GM12892 (cell line): ENCODE results near the gene WNK4.

Source experiments
- DNase-seq: peaks from one replicate; pipeline ENCODE4 v3.0.0; 2011; ENCODE audit not compliant: insufficient read length
- FAIRE-seq: peaks from 2 replicates; lab custom pipeline; 2011; peaks lifted over from hg19 to GRCh38; lab: Jason Lieb, UNC
- POLR2A ChIP-seq: IDR thresholded peaks from 2 replicates; pipeline ENCODE4 v1.6.1; 2011; ENCODE audit warnings: low read depth, low read length, control low read depth
- POLR2AphosphoS5 ChIP-seq: IDR thresholded peaks from 2 replicates; pipeline ENCODE4 v1.6.1; 2011; ENCODE audit warnings: low read depth, low read length, control low read depth
- TAF1 ChIP-seq: IDR thresholded peaks from 2 replicates; pipeline ENCODE4 v1.6.1; 2011; ENCODE audit warnings: low read depth, mild to moderate bottlenecking, control low read depth, low read length, borderline replicate concordance

WNK4 gene

GRCh38 chr17:42774066-42774745 lies 6.2 kb upstream of the WNK4 start:
- no peak for FAIRE-seq
- DNase-seq: no peak
- TF ChIP-seq POLR2A: no peak
- TF ChIP-seq POLR2AphosphoS5: no peak
- no peak for TF ChIP-seq TAF1

GRCh38 chr17:42775534-42776098 lies 4.8 kb upstream of the WNK4 start:
- FAIRE-seq (no peak), DNase-seq (no peak)
- TF ChIP-seq POLR2A: no peak
- TF ChIP-seq POLR2AphosphoS5: no peak
- TF ChIP-seq TAF1: 0 out of 2 replicates have a peak, but pooled peaks have one; percentile 26

GRCh38 chr17:42778570-42778969 lies 1.8 kb upstream of the WNK4 start:
- TF ChIP-seq POLR2A (no peak), TAF1 (no peak), POLR2AphosphoS5 (no peak)
- FAIRE-seq (no peak), DNase-seq (no peak)

GRCh38 chr17:42779304-42779935 lies 990 bp upstream of the WNK4 start:
- TF ChIP-seq POLR2AphosphoS5 (no peak), POLR2A (no peak), TAF1 (no peak)
- no peak for FAIRE-seq
- no peak for DNase-seq

- FAIRE-seq (no peak), DNase-seq (no peak)
- TF ChIP-seq POLR2A: no peak
- no peak for TF ChIP-seq POLR2AphosphoS5
- no peak for TF ChIP-seq TAF1
Observed at GRCh38 chr17:42780851-42781638, 635 bp downstream of the WNK4 start.

- TF ChIP-seq POLR2AphosphoS5 (no peak), POLR2A (no peak), TAF1 (no peak)
- DNase-seq: no peak
- FAIRE-seq: no peak
Observed at GRCh38 chr17:42781639-42782165, 1.3 kb downstream of the WNK4 start.

- TF ChIP-seq POLR2AphosphoS5 (no peak), POLR2A (no peak)
- no peak for FAIRE-seq
- no peak for DNase-seq
Observed at GRCh38 chr17:42782166-42783061, 2.0 kb downstream of the WNK4 start.

- FAIRE-seq: no peak
- TF ChIP-seq TAF1: no peak
- no peak for TF ChIP-seq POLR2A
- TF ChIP-seq POLR2AphosphoS5: no peak
- DNase-seq: no peak
Observed at GRCh38 chr17:42783062-42783790, 2.8 kb downstream of the WNK4 start.

- DNase-seq (no peak), FAIRE-seq (no peak)
- TF ChIP-seq POLR2A: no peak
- no peak for TF ChIP-seq TAF1
- TF ChIP-seq POLR2AphosphoS5: no peak
Observed at GRCh38 chr17:42783791-42784138, 3.4 kb downstream of the WNK4 start.

- no peak for TF ChIP-seq POLR2AphosphoS5
- TF ChIP-seq POLR2A: no peak
- no peak for TF ChIP-seq TAF1
- FAIRE-seq (no peak), DNase-seq (no peak)
Observed at GRCh38 chr17:42784409-42784808, 4.0 kb downstream of the WNK4 start.
